Measurements from ENCODE around the gene SLC30A3. TPM values are rescaled to one million over a fixed set of nuclear protein-coding genes. Genes with fewer than 3 reads are reported as not detected.

Gene SLC30A3
- total and polyA plus RNA-seq, 2 of the 4 experiments (the other 2 are of a cell fraction) = 0.15 TPM; not detected in 1

GRCh38 chr2:27203741-27204140 lies 59.1 kb downstream of the SLC30A3 start:
- Histone ChIP-seq H3K79me1 (ENCODE audit: low read depth in 1 of 2, low read length in 2 of 2) (peaks cover 0 to 3% of the 10 kb centered on the region in 2 experiments; a peak in 1 of 4 replicates), H3K4me2 (ENCODE audit: low read depth, low read length) (no peak overlapping the region), H3K56ac (ENCODE audit: extremely low read depth, insufficient read depth, low read length) (no peak overlapping the region), H2BK20ac (ENCODE audit: low read depth, low read length) (no peak overlapping the region), H3K9me3 (ENCODE audit: control insufficient read depth, insufficient read depth, low read length) (no peaks in the 10 kb centered on the region), H3K36me3 (ENCODE audit: control insufficient read depth, insufficient read depth, low read length) (peaks cover 62% of the 10 kb centered on the region), H2BK5ac (ENCODE audit: low read depth, low read length, poor library complexity, severe bottlenecking) (no peak overlapping the region), H2BK120ac (ENCODE audit: low read depth, low read length) (no peak overlapping the region), H4K5ac (ENCODE audit: low read depth, low read length) (no peak overlapping the region), H3K27me3 (ENCODE audit: control insufficient read depth, insufficient read depth, low read length) (no peaks in the 10 kb centered on the region), H2AK5ac (ENCODE audit: low read depth, low read length) (no peak overlapping the region), H4K91ac (ENCODE audit: insufficient read depth, low read depth, low read length) (no peak overlapping the region), H3K4ac (ENCODE audit: low read depth, low read length) (no peak overlapping the region), H3K14ac (replicated peaks; ENCODE audit: low read depth, low read length) (no peak overlapping the region), H3K18ac (ENCODE audit: low read depth, low read length) (no peak overlapping the region), H2AFZ (replicated peaks; ENCODE audit: low read length, poor library complexity) (no peak overlapping the region), H2AK9ac (replicated peaks; ENCODE audit: low read depth, low read length, poor library complexity) (no peak overlapping the region), H3K4me3 (ENCODE audit: insufficient read depth, low read depth, low read length) (no peak overlapping the region), H4K20me1 (ENCODE audit: insufficient read depth, low read length) (no peaks in the 10 kb centered on the region; the same call in 1 of the 2 replicates), H3K9me1 (ENCODE audit: insufficient read depth, low read length) (no peaks in the 10 kb centered on the region; the same call in 1 of the 2 replicates), H3K23ac (ENCODE audit: low read depth, low read length) (no peak overlapping the region), H3K9ac (ENCODE audit: low read depth, low read length) (no peak overlapping the region), H3K4me1 (ENCODE audit: control insufficient read depth, insufficient read depth, low read length) (no peaks in the 10 kb centered on the region), H4K8ac (ENCODE audit: low read depth in 2 of 2, low read length in 2 of 2) (no peak overlapping the region), H3K27ac (ENCODE audit: insufficient read depth, low read length) (no peak overlapping the region), H2BK15ac (ENCODE audit: low read depth, low read length) (no peak overlapping the region)
- dilution Hi-C loops (cut with HindIII; ENCODE audit: low sequenced_read_pairs, unreplicated experiment) (no loop called here), intact Hi-C loops (cut with micrococcal nuclease) (no loop called here), in situ Hi-C loops (cut with MboI; ENCODE audit: low sequenced_read_pairs) (no loop called here)
- DNase-seq = no peak
- CTCF ChIA-PET = interaction anchor here (0.6 kb wide), 1 partner anchor 12 kb away, joined by 3 read pairs; no protein-coding TSS in a partner anchor
- TF ChIP-seq RAD21 (IDR thresholded peaks at IDR 0.05; ENCODE audit: low read length) (no peak), SMC3 (IDR thresholded peaks at IDR 0.05; ENCODE audit: low read depth, low read length) (no peak), POLR2A (IDR thresholded peaks at IDR 0.05; ENCODE audit: low read depth, low read length) (no peak), FOS (IDR thresholded peaks at IDR 0.05; ENCODE audit: low read depth, low read length) (no peak), NFE2L2 (IDR thresholded peaks at IDR 0.05; ENCODE audit: low read depth, low read length) (no peak), RFX5 (IDR thresholded peaks at IDR 0.05; ENCODE audit: low read depth, low read length) (no peak), RCOR1 (IDR thresholded peaks at IDR 0.05; ENCODE audit: insufficient replicate concordance, low read length) (no peak), CTCF (conservative IDR thresholded peaks at IDR 0.05; ENCODE audit: low read depth, low read length) (no peak), CEBPB (IDR thresholded peaks at IDR 0.05; ENCODE audit: low read depth, low read length) (no peak), BHLHE40 (IDR thresholded peaks at IDR 0.05; ENCODE audit: low read depth, low read length) (no peak), CHD1 (IDR thresholded peaks at IDR 0.05; ENCODE audit: low read depth, low read length) (no peak), USF2 (IDR thresholded peaks at IDR 0.05; ENCODE audit: low read depth, low read length) (no peak), ELK1 (IDR thresholded peaks at IDR 0.05; ENCODE audit: borderline replicate concordance, low read depth, low read length) (no peak), MAZ (IDR thresholded peaks at IDR 0.05; ENCODE audit: borderline replicate concordance, low read depth, low read length) (no peak), MXI1 (IDR thresholded peaks at IDR 0.05; ENCODE audit: borderline replicate concordance, low read depth, low read length) (no peak), MAFK (IDR thresholded peaks at IDR 0.05; ENCODE audit: low read depth, low read length) (no peak)
- no TSS peak for BruUV-seq (replicated peaks)
- POLR2A ChIA-PET (ENCODE audit: unreplicated experiment) = no interaction called here
- 100% methylated on average over 2 of the region's 9 CpGs; no CpG with 5 or more reads in 1 of the 2 experiments for WGBS, 2 experiments (ENCODE audit: extremely low coverage in 2 of 2, insufficient read length in 1 of 2)
- ATAC-seq (ENCODE audit: low read depth) = no peak

Data from IMR-90 (cell line).